ENCODE data around the gene LOXL1. TPM values are rescaled to one million over a fixed set of nuclear protein-coding genes. Genes with fewer than 3 reads are reported as not detected.

LOXL1 gene
- total RNA-seq, 1 donor from 2014 or later, result 29.0 TPM

- no peak for TF ChIP-seq POLR2AphosphoS5 (IDR thresholded peaks at IDR 0.05; ENCODE audit: insufficient read depth in 1 of 2, low read depth in 1 of 2)
- no peak for TF ChIP-seq CTCF (IDR thresholded peaks at IDR 0.05)
- no peak for TF ChIP-seq POLR2A (IDR thresholded peaks at IDR 0.05)
- Histone ChIP-seq H3K4me1 (no peaks in the 10 kb centered on the region), H3K36me3 (no peaks in the 10 kb centered on the region), H3K9me3 (no peaks in the 10 kb centered on the region), H3K4me3 (no peak overlapping the region), H3K27ac (no peak overlapping the region), H3K27me3 (no peaks in the 10 kb centered on the region)
- intact Hi-C loops (cut with DNase I), result no loop called here
- DNase-seq (ENCODE audit: extremely low spot score in 2 of 2), result no peak
Observed at GRCh38 chr15:73892446-73893226, 33.6 kb upstream of the LOXL1 start.

- Histone ChIP-seq H3K36me3 (no peaks in the 10 kb centered on the region), H3K27ac (no peak overlapping the region), H3K4me3 (no peak overlapping the region), H3K27me3 (no peaks in the 10 kb centered on the region), H3K9me3 (no peaks in the 10 kb centered on the region), H3K4me1 (no peaks in the 10 kb centered on the region)
- no peak for TF ChIP-seq POLR2A (IDR thresholded peaks at IDR 0.05)
- TF ChIP-seq CTCF (IDR thresholded peaks at IDR 0.05), result no peak
- TF ChIP-seq POLR2AphosphoS5 (IDR thresholded peaks at IDR 0.05; ENCODE audit: insufficient read depth in 1 of 2, low read depth in 1 of 2), result no peak
- intact Hi-C loops (cut with DNase I), result no loop called here
- no peak for DNase-seq (ENCODE audit: extremely low spot score in 2 of 2)
Observed at GRCh38 chr15:73894133-73894814, 32.0 kb upstream of the LOXL1 start.

GRCh38 chr15:73897441-73898261 lies 28.6 kb upstream of the LOXL1 start:
- H3K4me1 ChIP-seq, result no peaks in the 10 kb centered on the region
- intact Hi-C loops (cut with DNase I), result no loop called here
- no peaks in the 10 kb centered on the region for H3K9me3 ChIP-seq
- H3K4me3 ChIP-seq, result no peak overlapping the region
- no peaks in the 10 kb centered on the region for H3K27me3 ChIP-seq
- H3K36me3 ChIP-seq, result no peaks in the 10 kb centered on the region
- TF ChIP-seq POLR2AphosphoS5 (IDR thresholded peaks at IDR 0.05; ENCODE audit: insufficient read depth in 1 of 2, low read depth in 1 of 2) (no peak), CTCF (IDR thresholded peaks at IDR 0.05) (peak in 2 of 3 experiments; percentile 42 to 54)
- no peak for DNase-seq (ENCODE audit: extremely low spot score in 2 of 2)
- H3K27ac ChIP-seq, result no peak overlapping the region

- no peak for TF ChIP-seq POLR2AphosphoS5 (IDR thresholded peaks at IDR 0.05; ENCODE audit: insufficient read depth in 1 of 2, low read depth in 1 of 2)
- TF ChIP-seq POLR2A (IDR thresholded peaks at IDR 0.05), result no peak
- no peak for TF ChIP-seq CTCF (IDR thresholded peaks at IDR 0.05)
- H3K4me1 ChIP-seq, result no peaks in the 10 kb centered on the region
- no peaks in the 10 kb centered on the region for H3K9me3 ChIP-seq
- H3K4me3 ChIP-seq, result no peak overlapping the region
- no peaks in the 10 kb centered on the region for H3K27me3 ChIP-seq
- intact Hi-C loops (cut with DNase I), result loop anchor here (10.0 kb wide), 1 partner anchor 65 kb away; no protein-coding TSS in a partner anchor
- no peak overlapping the region for H3K27ac ChIP-seq
- DNase-seq (ENCODE audit: extremely low spot score in 2 of 2), result no peak
- H3K36me3 ChIP-seq, result no peaks in the 10 kb centered on the region
Observed at GRCh38 chr15:73899197-73900094, 26.8 kb upstream of the LOXL1 start.

Data from vagina (tissue), 2 donors.